Sigmoid colon (tissue), 4 donors: ENCODE measurements around the gene HMX1.

Experiments
- CTCF ChIP-seq, 4 experiments: fragments of 450-650 bp in 3 of 4; fragments of 200-600 bp in 1 of 4; IDR thresholded peaks; one replicate each; pipeline ENCODE4 v1.5.1; 2016 to 2019; ENCODE audit warnings: antibody characterized with exemption in 4 of 4, mild to moderate bottlenecking in 3 of 4, moderate library complexity in 2 of 4
- POLR2A ChIP-seq, 2 donors: fragments of 450-650 bp; IDR thresholded peaks; one replicate each; pipeline ENCODE4 v1.6.1; 2016; ENCODE audit warnings: antibody characterized with exemption in 2 of 2, mild to moderate bottlenecking in 2 of 2, moderate library complexity in 2 of 2
- POLR2AphosphoS5 ChIP-seq, 4 donors: sonication (generic); formaldehyde crosslinking; IDR thresholded peaks; one replicate each; pipeline ENCODE4 v1.6.1; 2017; ENCODE audit warnings: antibody characterized with exemption in 4 of 4

- TF ChIP-seq CTCF (IDR thresholded peaks at IDR 0.05) (no peak), POLR2A (IDR thresholded peaks at IDR 0.05) (no peak), POLR2AphosphoS5 (IDR thresholded peaks at IDR 0.05) (no peak)
These were observed 53.4 kb downstream of the HMX1 start for GRCh38 chr4:8818063-8818881.
